Renal cortex interstitium (tissue), 11 donors: ENCODE results near the gene SHC4. TPM values are rescaled to one million over a fixed set of nuclear protein-coding genes. Genes with fewer than 3 reads are reported as not detected.
"Not testable (repeated sequence)": the region's sequence is repeated elsewhere in the genome, so short reads cannot be mapped to it uniquely, and the experiment has no call there.

Experiments used
- DNase-seq, 11 donors: peaks; one replicate each; pipeline ENCODE4 v3.0.0-alpha.2; 2013; ENCODE audit warnings: low read depth in 9 of 11, low spot score in 4 of 11; ENCODE audit errors: extremely low read depth in 1 of 11
- polyA plus RNA-seq, 3 donors: library from polyadenylated mRNA; unstranded; fragments of 120-200 nt; gene quantifications; one replicate each; pipeline ENCODE4 v1.2.1, GENCODE V29; 2013; ENCODE audit not compliant: insufficient read length in 3 of 3

Gene SHC4
- polyA plus RNA-seq, 3 donors = 2.3 to 2.8 (median 2.5) TPM

GRCh38 chr15:48975472-48976419, 12.0 kb upstream of the SHC4 start:
- peak in 9 of 11 donors; percentile 59 to 83 (median 72) for DNase-seq

DNA sequence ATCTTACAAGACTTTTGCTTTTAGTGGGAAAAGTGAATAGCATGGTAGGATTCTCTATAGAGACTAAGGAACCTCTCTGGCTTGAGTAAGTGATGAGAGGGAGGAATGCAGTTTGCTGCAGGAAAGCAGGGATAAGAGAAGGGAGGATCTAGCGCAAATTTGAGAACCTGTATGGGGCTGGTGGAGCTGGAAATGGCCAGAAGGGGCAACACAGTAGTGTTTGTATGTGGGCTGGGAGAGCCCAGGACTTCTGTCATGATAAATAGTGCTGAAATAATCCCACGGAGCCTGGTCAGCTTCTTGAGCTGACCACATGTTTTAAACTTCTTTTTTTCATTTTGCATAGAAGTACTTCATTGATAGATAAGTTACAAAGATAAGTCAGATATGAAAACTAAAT, 11.2 kb upstream of the SHC4 start:
- peak in 1 of 11 donors; percentile 17 for DNase-seq

DNA sequence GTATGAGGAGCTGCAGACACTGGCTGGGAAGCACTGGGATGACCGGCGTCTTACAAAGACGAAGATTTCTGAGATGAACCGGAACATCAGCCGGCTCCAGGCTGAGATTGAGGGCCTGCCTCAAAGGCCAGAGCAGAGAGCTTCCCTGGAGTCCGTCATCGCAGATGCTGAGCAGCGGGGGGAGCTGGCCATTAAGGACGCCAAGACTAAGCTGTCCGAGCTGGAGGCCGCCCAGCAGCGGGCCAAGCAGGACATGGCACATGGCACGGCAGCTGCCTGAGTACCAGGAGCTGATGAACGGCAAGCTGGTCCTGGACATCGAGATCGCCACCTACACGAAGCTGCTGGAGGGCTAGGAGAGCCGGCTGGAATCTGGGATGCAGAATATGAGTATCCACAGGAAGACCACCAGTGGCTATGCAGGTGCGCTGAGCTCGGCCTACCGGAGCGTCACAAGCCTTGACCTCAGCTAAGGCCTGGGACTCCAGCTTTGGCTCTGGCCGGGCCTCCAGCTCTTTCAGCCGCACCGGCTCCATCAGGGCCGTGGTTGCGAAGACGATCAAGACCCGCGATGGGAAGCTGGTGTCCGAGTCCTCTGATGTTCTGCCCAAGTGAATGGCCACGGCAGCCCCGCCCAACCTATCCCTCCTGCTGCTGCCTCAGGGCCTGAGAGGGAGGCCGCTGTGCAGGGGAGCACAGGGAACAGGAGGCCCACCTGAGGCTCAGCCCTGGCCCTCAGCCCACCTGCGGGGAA, 9.2 kb upstream of the SHC4 start:
- DNase-seq = no peak

DNA sequence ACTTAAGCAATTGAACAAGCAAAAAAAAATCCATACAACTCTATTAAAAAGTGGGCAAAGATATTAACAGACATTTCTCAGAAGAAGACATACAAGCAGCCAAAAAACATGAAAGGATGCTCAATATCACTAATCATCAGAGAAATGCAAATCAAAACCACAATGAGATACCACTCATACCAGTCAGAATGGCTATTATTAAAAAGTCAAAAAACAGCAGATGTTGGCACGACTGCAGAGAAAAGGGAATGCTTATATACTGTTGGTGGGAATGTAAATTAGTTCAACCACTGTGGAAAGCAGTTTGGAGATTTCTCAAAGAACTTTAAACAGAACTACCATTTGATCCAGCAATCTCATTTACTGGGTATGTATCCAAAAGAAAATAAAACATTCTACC, 7.2 kb upstream of the SHC4 start:
- DNase-seq = not testable (repeated sequence)

GRCh38 chr15:48968066-48968465, 4.3 kb upstream of the SHC4 start:
- DNase-seq = no peak

GRCh38 chr15:48967336-48967735, 3.6 kb upstream of the SHC4 start:
- no peak for DNase-seq

GRCh38 chr15:48966595-48967301, 3.0 kb upstream of the SHC4 start:
- DNase-seq = no peak

- DNase-seq = no peak
Observed at GRCh38 chr15:48965972-48966371, 2.3 kb upstream of the SHC4 start.

GRCh38 chr15:48964898-48965297, 1.2 kb upstream of the SHC4 start:
- no peak for DNase-seq

- peak in 6 of 11 donors; percentile 38 to 56 (median 49) for DNase-seq
Observed at GRCh38 chr15:48962662-48963523, 826 bp downstream of the SHC4 start.

GRCh38 chr15:48955967-48956366, 7.8 kb downstream of the SHC4 start:
- DNase-seq = no peak

DNA sequence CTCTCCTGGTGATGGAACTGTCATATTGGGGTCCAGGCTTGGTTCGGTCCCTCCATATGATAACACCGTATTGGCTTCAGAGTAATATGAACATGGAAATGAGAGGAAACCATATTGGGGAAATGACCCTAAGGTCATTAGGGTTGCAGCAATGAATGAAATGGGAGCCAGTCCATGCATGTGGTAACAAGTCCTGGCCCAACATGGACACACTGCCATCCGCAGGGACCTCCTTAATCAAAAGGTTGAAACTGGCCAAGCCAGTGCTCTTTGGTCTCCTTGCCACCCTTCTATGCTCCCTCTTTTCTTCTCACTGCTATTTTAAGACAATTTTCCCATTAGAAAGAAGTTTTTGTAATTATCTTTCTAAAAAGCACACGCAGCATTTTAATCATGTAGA, 8.3 kb downstream of the SHC4 start:
- no peak for DNase-seq

- no peak for DNase-seq
Observed at GRCh38 chr15:48954538-48954937, 9.2 kb downstream of the SHC4 start.

- DNase-seq = no peak
Observed at GRCh38 chr15:48946840-48947187, 16.9 kb downstream of the SHC4 start.

DNA sequence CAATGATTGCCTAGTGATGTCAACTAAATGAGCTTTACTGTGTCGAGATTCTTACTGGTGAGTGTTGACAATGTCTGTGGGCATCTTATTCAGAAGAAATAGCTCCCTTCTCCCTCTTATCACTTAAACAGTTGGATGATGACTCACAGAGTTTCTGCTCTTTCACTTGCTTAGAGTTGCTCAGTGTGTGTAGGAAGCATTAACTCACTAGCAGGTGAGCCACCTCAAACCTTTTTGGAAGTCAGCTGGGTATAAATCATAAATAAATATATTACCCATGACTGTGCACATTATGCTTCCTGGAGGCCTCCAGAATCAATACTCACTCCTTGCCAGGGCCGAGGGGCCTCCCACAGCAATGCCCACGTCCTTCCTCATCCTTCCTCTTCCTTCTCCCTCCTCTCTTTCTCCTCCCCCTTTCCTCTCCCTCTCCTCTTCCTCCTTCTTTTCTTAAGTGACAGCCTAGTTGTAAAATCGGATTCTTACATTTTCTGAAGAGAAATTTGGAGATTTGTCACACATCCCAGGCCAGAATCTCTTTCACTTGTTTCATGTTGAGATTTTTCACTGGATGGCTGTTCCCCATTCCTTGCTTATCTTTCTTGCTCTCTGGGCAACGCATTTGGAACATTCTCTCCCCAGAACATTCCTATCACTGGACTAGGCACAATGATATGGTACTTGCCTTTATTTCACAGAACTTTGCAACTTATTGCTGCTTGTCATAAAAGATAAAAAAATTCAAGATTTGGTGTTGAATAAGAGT, 17.5 kb downstream of the SHC4 start:
- no peak for DNase-seq

GRCh38 chr15:48945386-48945785, 18.3 kb downstream of the SHC4 start:
- no peak for DNase-seq

GRCh38 chr15:48941904-48942303, 21.8 kb downstream of the SHC4 start:
- DNase-seq = no peak

- DNase-seq = no peak
Observed at GRCh38 chr15:48940508-48940907, 23.2 kb downstream of the SHC4 start.
